HepG2 (cell line): ENCODE results near the gene FOXA3. TPM values are rescaled to one million over a fixed set of nuclear protein-coding genes. Genes with fewer than 3 reads are reported as not detected.
A peak's percentile ranks its signal among the peaks of the same experiment; 100 is the strongest.

ENCODE experiments used
- ARID3A ChIP-seq: IDR thresholded peaks from 2 replicates; pipeline ENCODE4 v1.6.1; 2012; ENCODE audit warnings: low read depth, low read length, improper control_type of control experiment
- E2F5 ChIP-seq: sonication (generic); formaldehyde crosslinking; conservative IDR thresholded peaks from 2 replicates; pipeline ENCODE4 v1.4.0; 2020; ENCODE audit warnings: missing genetic modification reagents
- FOXJ3 ChIP-seq: sonication (generic); formaldehyde crosslinking; IDR thresholded peaks from 2 replicates; pipeline ENCODE4 v1.4.0; 2020; ENCODE audit warnings: missing genetic modification reagents, mild to moderate bottlenecking, borderline replicate concordance
- GATA4 ChIP-seq: sonication (generic); IDR thresholded peaks from 2 replicates; pipeline ENCODE4 v1.6.1; 2016; ENCODE audit warnings: antibody characterized with exemption, low read depth, borderline replicate concordance
- GLI4 ChIP-seq: sonication (generic); formaldehyde crosslinking; IDR thresholded peaks from 2 replicates; pipeline ENCODE4 v1.5.1; 2020; ENCODE audit warnings: missing genetic modification reagents, mild to moderate bottlenecking, moderate library complexity, borderline replicate concordance
- GZF1 ChIP-seq: sonication (generic); formaldehyde crosslinking; IDR thresholded peaks from 2 replicates; pipeline ENCODE4 v1.5.1; 2020; ENCODE audit warnings: mild to moderate bottlenecking, missing genetic modification reagents
- JUNB ChIP-seq: sonication (generic); formaldehyde crosslinking; IDR thresholded peaks from 2 replicates; pipeline ENCODE4 v1.8.0; 2022; ENCODE audit warnings: missing genetic modification reagents, mild to moderate bottlenecking, borderline replicate concordance
- KLF13 ChIP-seq: sonication (generic); formaldehyde crosslinking; IDR thresholded peaks from 2 replicates; pipeline ENCODE4 v1.4.0; 2020; ENCODE audit warnings: mild to moderate bottlenecking, missing genetic modification reagents
- MLLT10 ChIP-seq: sonication (generic); formaldehyde crosslinking; IDR thresholded peaks from 2 replicates; pipeline ENCODE4 v1.4.0; 2020; ENCODE audit warnings: missing genetic modification reagents
- NFYC ChIP-seq: IDR thresholded peaks from 2 replicates; pipeline ENCODE4 v1.6.1; 2016; ENCODE audit warnings: missing genetic modification reagents, missing compliant biosample characterization
- PHF21A ChIP-seq: sonication (generic); formaldehyde crosslinking; IDR thresholded peaks from 2 replicates; pipeline ENCODE4 v1.5.0; 2020; ENCODE audit warnings: mild to moderate bottlenecking, missing genetic modification reagents
- SETDB1 ChIP-seq: sonication (generic); formaldehyde crosslinking; IDR thresholded peaks from 2 replicates; pipeline ENCODE4 v1.5.1; 2020; ENCODE audit warnings: missing genetic modification reagents, mild to moderate bottlenecking, borderline replicate concordance
- SUZ12 ChIP-seq: fragments of 150-350 bp; IDR thresholded peaks from 2 replicates; pipeline ENCODE4 v1.6.1; 2014; ENCODE audit warnings: low read depth, low read length
- ZNF124 ChIP-seq: sonication (generic); formaldehyde crosslinking; IDR thresholded peaks from 2 replicates; pipeline ENCODE4 v1.4.0; 2020; ENCODE audit warnings: missing genetic modification reagents
- ZNF547 ChIP-seq: sonication (generic); formaldehyde crosslinking; IDR thresholded peaks from 2 replicates; pipeline ENCODE4 v1.5.1; 2020; ENCODE audit warnings: mild to moderate bottlenecking, missing genetic modification reagents
- ZNF776 ChIP-seq: sonication (generic); formaldehyde crosslinking; IDR thresholded peaks from 2 replicates; pipeline ENCODE4 v1.4.0; 2020; ENCODE audit warnings: mild to moderate bottlenecking, missing genetic modification reagents
- polyA plus RNA-seq, 8 experiments: library from polyadenylated mRNA; depleted of rRNA in 3 of 8; stranded (reverse) in 7 of 8; unstranded in 1 of 8; fragments of >200 nt; fragmentation: Illumina TruSeq in 4 of 8; extraction: Trizol in 4 of 8; gene quantifications; 2 replicates each; pipeline versions ENCODE4 v1.2.1 to v1.2.3, GENCODE V29; 2011 to 2016; ENCODE audit warnings: low read depth in 4 of 8, missing spikeins in 1 of 8, mixed read lengths in 1 of 8; ENCODE audit not compliant: insufficient read depth in 1 of 8
- total RNA-seq, 5 experiments: library from RNA; depleted of rRNA; stranded (reverse); fragments of >200 nt; fragmentation: Illumina TruSeq; extraction: Trizol; gene quantifications; 2 replicates each; pipeline ENCODE4 v1.2.3, GENCODE V29; 2016; ENCODE audit warnings: low read depth in 1 of 5
- TF ChIP-seq, protein P1 (sequence below): sonication (generic); formaldehyde crosslinking; IDR thresholded peaks from 2 replicates; pipeline ENCODE4 v1.4.0; 2020; ENCODE audit warnings: mild to moderate bottlenecking, missing genetic modification reagents, borderline replicate concordance
- TF ChIP-seq, protein P2 (sequence below): fragments of 450-650 bp; IDR thresholded peaks from 2 replicates; pipeline ENCODE4 v1.6.1; 2017; ENCODE audit warnings: mild to moderate bottlenecking
- TF ChIP-seq, protein P3 (sequence below): sonication (generic); formaldehyde crosslinking; IDR thresholded peaks from 2 replicates; pipeline ENCODE4 v1.5.1; 2020; ENCODE audit warnings: mild to moderate bottlenecking, missing genetic modification reagents, borderline replicate concordance

The FOXA3 gene
- total and polyA plus RNA-seq, 2 of the 13 experiments (the other 11 are each of a cell fraction or from before 2014, with no cell fraction given), result 29.8 to 47.6 TPM

GRCh38 chr19:45902651-45903625, 38.8 kb downstream of the FOXA3 start (continued):
- TF ChIP-seq ARID3A (no peak), E2F5 (CRISPR knock-in tag) (peak; percentile 31; the same call in 1 of the 2 replicates), SETDB1 (no peak), FOXJ3 (no peak), MLLT10 (CRISPR knock-in tag) (no peak), JUNB (no peak), GZF1 (no peak), ZNF776 (CRISPR knock-in tag) (0 out of 2 replicates have a peak, but pooled peaks have one; percentile 14), ZNF547 (CRISPR knock-in tag) (peak; percentile 84), SUZ12 (no peak), KLF13 (CRISPR knock-in tag) (no peak; the same call in 1 of the 2 replicates), PHF21A (CRISPR knock-in tag) (no peak), ZNF124 (0 out of 2 replicates have a peak, but pooled peaks have one; percentile 12), GATA4 (0 out of 2 replicates have a peak, but pooled peaks have one; percentile 26), GLI4 (peak; percentile 71; the same call in 1 of the 2 replicates), NFYC (CRISPR knock-in tag) (no peak)
- TF ChIP-seq, protein P1, sequence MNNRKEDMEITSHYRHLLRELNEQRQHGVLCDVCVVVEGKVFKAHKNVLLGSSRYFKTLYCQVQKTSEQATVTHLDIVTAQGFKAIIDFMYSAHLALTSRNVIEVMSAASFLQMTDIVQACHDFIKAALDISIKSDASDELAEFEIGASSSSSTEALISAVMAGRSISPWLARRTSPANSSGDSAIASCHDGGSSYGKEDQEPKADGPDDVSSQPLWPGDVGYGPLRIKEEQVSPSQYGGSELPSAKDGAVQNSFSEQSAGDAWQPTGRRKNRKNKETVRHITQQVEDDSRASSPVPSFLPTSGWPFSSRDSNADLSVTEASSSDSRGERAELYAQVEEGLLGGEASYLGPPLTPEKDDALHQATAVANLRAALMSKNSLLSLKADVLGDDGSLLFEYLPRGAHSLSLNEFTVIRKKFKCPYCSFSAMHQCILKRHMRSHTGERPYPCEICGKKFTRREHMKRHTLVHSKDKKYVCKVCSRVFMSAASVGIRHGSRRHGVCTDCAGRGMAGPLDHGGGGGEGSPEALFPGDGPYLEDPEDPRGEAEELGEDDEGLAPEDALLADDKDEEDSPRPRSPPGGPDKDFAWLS, result no peak
- TF ChIP-seq, protein P2, sequence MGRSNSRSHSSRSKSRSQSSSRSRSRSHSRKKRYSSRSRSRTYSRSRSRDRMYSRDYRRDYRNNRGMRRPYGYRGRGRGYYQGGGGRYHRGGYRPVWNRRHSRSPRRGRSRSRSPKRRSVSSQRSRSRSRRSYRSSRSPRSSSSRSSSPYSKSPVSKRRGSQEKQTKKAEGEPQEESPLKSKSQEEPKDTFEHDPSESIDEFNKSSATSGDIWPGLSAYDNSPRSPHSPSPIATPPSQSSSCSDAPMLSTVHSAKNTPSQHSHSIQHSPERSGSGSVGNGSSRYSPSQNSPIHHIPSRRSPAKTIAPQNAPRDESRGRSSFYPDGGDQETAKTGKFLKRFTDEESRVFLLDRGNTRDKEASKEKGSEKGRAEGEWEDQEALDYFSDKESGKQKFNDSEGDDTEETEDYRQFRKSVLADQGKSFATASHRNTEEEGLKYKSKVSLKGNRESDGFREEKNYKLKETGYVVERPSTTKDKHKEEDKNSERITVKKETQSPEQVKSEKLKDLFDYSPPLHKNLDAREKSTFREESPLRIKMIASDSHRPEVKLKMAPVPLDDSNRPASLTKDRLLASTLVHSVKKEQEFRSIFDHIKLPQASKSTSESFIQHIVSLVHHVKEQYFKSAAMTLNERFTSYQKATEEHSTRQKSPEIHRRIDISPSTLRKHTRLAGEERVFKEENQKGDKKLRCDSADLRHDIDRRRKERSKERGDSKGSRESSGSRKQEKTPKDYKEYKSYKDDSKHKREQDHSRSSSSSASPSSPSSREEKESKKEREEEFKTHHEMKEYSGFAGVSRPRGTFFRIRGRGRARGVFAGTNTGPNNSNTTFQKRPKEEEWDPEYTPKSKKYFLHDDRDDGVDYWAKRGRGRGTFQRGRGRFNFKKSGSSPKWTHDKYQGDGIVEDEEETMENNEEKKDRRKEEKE, result no peak
- TF ChIP-seq, protein P3, sequence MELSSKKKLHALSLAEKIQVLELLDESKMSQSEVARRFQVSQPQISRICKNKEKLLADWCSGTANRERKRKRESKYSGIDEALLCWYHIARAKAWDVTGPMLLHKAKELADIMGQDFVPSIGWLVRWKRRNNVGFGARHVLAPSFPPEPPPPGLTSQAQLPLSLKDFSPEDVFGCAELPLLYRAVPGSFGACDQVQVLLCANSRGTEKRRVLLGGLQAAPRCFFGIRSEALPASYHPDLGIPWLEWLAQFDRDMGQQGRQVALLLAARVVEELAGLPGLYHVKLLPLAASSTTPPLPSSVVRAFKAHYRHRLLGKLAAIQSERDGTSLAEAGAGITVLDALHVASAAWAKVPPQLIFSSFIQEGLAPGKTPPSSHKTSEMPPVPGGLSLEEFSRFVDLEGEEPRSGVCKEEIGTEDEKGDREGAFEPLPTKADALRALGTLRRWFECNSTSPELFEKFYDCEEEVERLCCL (CRISPR knock-in tag), result no peak
